G401.6 (cell line): Measurements from ENCODE around the gene LRP5.
"Not testable (repeated sequence)": the region's sequence is repeated elsewhere in the genome, so short reads cannot be mapped to it uniquely, and the experiment has no call there.

Experiments used
- FAIRE-seq: peaks from 2 replicates; lab custom pipeline; 2012; peaks lifted over from hg19 to GRCh38; lab: Jason Lieb, UNC

LRP5 gene

GRCh38 chr11:68282141-68282860, 30.1 kb upstream of the LRP5 start:
- FAIRE-seq: no peak

GRCh38 chr11:68282861-68283230, 29.5 kb upstream of the LRP5 start:
- FAIRE-seq: no peak

GRCh38 chr11:68284588-68284987, 27.8 kb upstream of the LRP5 start:
- FAIRE-seq: not testable (repeated sequence)

- FAIRE-seq: no peak
Observed at GRCh38 chr11:68287419-68287818, 25.0 kb upstream of the LRP5 start.

- FAIRE-seq: no peak
Observed at GRCh38 chr11:68289456-68289855, 22.9 kb upstream of the LRP5 start.

GRCh38 chr11:68293708-68294107, 18.7 kb upstream of the LRP5 start:
- FAIRE-seq: no peak

GRCh38 chr11:68295271-68295670, 17.1 kb upstream of the LRP5 start:
- no peak for FAIRE-seq

- no peak for FAIRE-seq
Observed at GRCh38 chr11:68295940-68296339, 16.5 kb upstream of the LRP5 start.

GRCh38 chr11:68296344-68297051, 15.9 kb upstream of the LRP5 start:
- no peak for FAIRE-seq

GRCh38 chr11:68297052-68297378, 15.4 kb upstream of the LRP5 start:
- no peak for FAIRE-seq

GRCh38 chr11:68297494-68297811, 14.9 kb upstream of the LRP5 start:
- no peak for FAIRE-seq

GRCh38 chr11:68297812-68298658, 14.4 kb upstream of the LRP5 start:
- FAIRE-seq: peak; percentile 13

GRCh38 chr11:68298659-68299516, 13.5 kb upstream of the LRP5 start:
- no peak for FAIRE-seq

GRCh38 chr11:68299517-68299879, 12.9 kb upstream of the LRP5 start:
- FAIRE-seq: not testable (repeated sequence)

GRCh38 chr11:68300076-68300830, 12.1 kb upstream of the LRP5 start:
- no peak for FAIRE-seq

- FAIRE-seq: no peak
Observed at GRCh38 chr11:68302256-68302655, 10.1 kb upstream of the LRP5 start.

- FAIRE-seq: no peak
Observed at GRCh38 chr11:68302670-68303069, 9.7 kb upstream of the LRP5 start.

GRCh38 chr11:68303083-68303482, 9.3 kb upstream of the LRP5 start:
- FAIRE-seq: no peak

GRCh38 chr11:68303982-68304780, 8.2 kb upstream of the LRP5 start:
- FAIRE-seq: no peak

GRCh38 chr11:68306636-68307035, 5.8 kb upstream of the LRP5 start:
- FAIRE-seq: no peak

- no peak for FAIRE-seq
Observed at GRCh38 chr11:68308068-68308467, 4.3 kb upstream of the LRP5 start.
